ENCODE results near the gene FSTL4. TPM values are rescaled to one million over a fixed set of nuclear protein-coding genes. Genes with fewer than 3 reads are reported as not detected.

FSTL4 gene
- polyA plus RNA-seq, 1 of the 3 experiments (the other 2 are of a cell fraction): not detected

- H4K20me1 ChIP-seq (ENCODE audit: insufficient read depth): no peaks in the 10 kb centered on the region
- no peak for DNase-seq
- POLR2A ChIA-PET: no interaction called here
These were observed 365.8 kb downstream of the FSTL4 start for GRCh38 chr5:133246376-133247150.

GRCh38 chr5:133246053-133246370 is 366.3 kb downstream of the FSTL4 start:
- no peaks in the 10 kb centered on the region for H3K27me3 ChIP-seq (ENCODE audit: insufficient read depth)
- H3K9ac ChIP-seq: no peak overlapping the region
- ChIA-PET CTCF (interaction anchor here (9.0 kb wide), 1 partner anchor 134 kb away, joined by 117 read pairs; no protein-coding TSS in a partner anchor), POLR2A (no interaction called here)
- H3K4me3 ChIP-seq (ENCODE audit: low read depth in 2 of 2, low read length in 1 of 2): no peak overlapping the region
- no peak overlapping the region for H2AFZ ChIP-seq (ENCODE audit: low read depth)
- no peaks in the 10 kb centered on the region for H3K79me2 ChIP-seq (ENCODE audit: insufficient read depth)
- no peaks in the 10 kb centered on the region for H4K20me1 ChIP-seq (ENCODE audit: insufficient read depth)
- H3K27ac ChIP-seq (ENCODE audit: low read depth in 2 of 2, low read length in 1 of 2): peak overlapping the region in 1 of 2 experiments; percentile 61; a peak in 1 of 4 replicates
- peaks cover 2 to 16% of the 10 kb centered on the region in 2 experiments; a peak in 2 of 4 replicates for H3K4me1 ChIP-seq (ENCODE audit: control insufficient read depth in 1 of 2, insufficient read depth in 2 of 2, low read depth in 1 of 2, low read length in 1 of 2)
- H3K9me3 ChIP-seq: no peaks in the 10 kb centered on the region
- H3K4me2 ChIP-seq: 0 out of 2 replicates have a peak overlapping the region, but pooled peaks have one; percentile 30
- H3K36me3 ChIP-seq (replicated peaks in 1 of 2; ENCODE audit: control insufficient read depth in 1 of 2, insufficient read depth in 2 of 2, low read length in 1 of 2): no peaks in the 10 kb centered on the region
- 74% methylated on average over 12 of the region's 12 CpGs for WGBS (ENCODE audit: low lambda C conversion rate)
- TF ChIP-seq TEAD4 (IDR thresholded peaks at IDR 0.05; ENCODE audit: borderline replicate concordance, insufficient read depth) (no peak), FOSL2 (IDR thresholded peaks at IDR 0.05; ENCODE audit: borderline replicate concordance, low read depth) (no peak), GABPA (IDR thresholded peaks at IDR 0.05; ENCODE audit: low read depth) (no peak)
- H3K9me2 ChIP-seq: no peaks in the 10 kb centered on the region
- H3F3A ChIP-seq (replicated peaks; ENCODE audit: insufficient read depth): peaks cover 10% of the 10 kb centered on the region
- DNase-seq: no peak

More at GRCh38 chr5:133246376-133247150, 365.8 kb downstream of the FSTL4 start:
- Histone ChIP-seq H2AFZ (ENCODE audit: low read depth) (no peak overlapping the region), H3K9me2 (no peaks in the 10 kb centered on the region), H3K27me3 (ENCODE audit: insufficient read depth) (no peaks in the 10 kb centered on the region), H3K27ac (ENCODE audit: low read depth in 2 of 2, low read length in 1 of 2) (no peak overlapping the region), H3K4me2 (no peak overlapping the region), H3K4me3 (ENCODE audit: low read depth in 2 of 2, low read length in 1 of 2) (no peak overlapping the region), H3K4me1 (ENCODE audit: control insufficient read depth in 1 of 2, insufficient read depth in 2 of 2, low read depth in 1 of 2, low read length in 1 of 2) (peaks cover 0 to 22% of the 10 kb centered on the region in 2 experiments; a peak in 1 of 4 replicates), H3K79me2 (ENCODE audit: insufficient read depth) (no peaks in the 10 kb centered on the region), H3K36me3 (replicated peaks in 1 of 2; ENCODE audit: control insufficient read depth in 1 of 2, insufficient read depth in 2 of 2, low read length in 1 of 2) (no peaks in the 10 kb centered on the region), H3F3A (replicated peaks; ENCODE audit: insufficient read depth) (peaks cover 10% of the 10 kb centered on the region), H3K9me3 (no peaks in the 10 kb centered on the region), H3K9ac (no peak overlapping the region)
- WGBS (ENCODE audit: low lambda C conversion rate): 63% methylated on average over 12 of the region's 13 CpGs
- CTCF ChIA-PET: interaction anchor here (1.7 to 9.0 kb wide), 3 partner anchors 11 to 134 kb away, joined by 7 to 117 read pairs (median 14); no protein-coding TSS in a partner anchor
- TF ChIP-seq POLR2AphosphoS5 (IDR thresholded peaks at IDR 0.05; ENCODE audit: low read depth, low read length): no peak
- TF ChIP-seq TAF1 (IDR thresholded peaks at IDR 0.05; ENCODE audit: borderline replicate concordance, low read depth, low read length): no peak
- TF ChIP-seq FOXM1 (IDR thresholded peaks at IDR 0.05; ENCODE audit: low read depth): no peak
- no peak for TF ChIP-seq ELF1 (IDR thresholded peaks at IDR 0.05)
- TF ChIP-seq NRF1 (IDR thresholded peaks at IDR 0.05; ENCODE audit: low read depth, low read length): no peak
- no peak for TF ChIP-seq CHD2 (IDR thresholded peaks at IDR 0.05; ENCODE audit: low read length, partially characterized antibody)
- TF ChIP-seq GABPA (IDR thresholded peaks at IDR 0.05; ENCODE audit: low read depth): no peak
- TF ChIP-seq RCOR1 (IDR thresholded peaks at IDR 0.05; ENCODE audit: low read length): no peak
- no peak for TF ChIP-seq ZBTB33 (IDR thresholded peaks at IDR 0.05; ENCODE audit: borderline replicate concordance, low read depth)

Measured in SK-N-SH (cell line).